H54 (cell line): Measurements from ENCODE around the gene ENDOD1.
"Not testable (repeated sequence)": the region's sequence is repeated elsewhere in the genome, so short reads cannot be mapped to it uniquely, and the experiment has no call there.

ENCODE experiments used
- DNase-seq: peaks from one replicate; pipeline ENCODE4 v3.0.0; 2011; ENCODE audit warnings: low spot score, mixed read lengths; ENCODE audit not compliant: insufficient read length
- FAIRE-seq: peaks from 3 replicates; lab custom pipeline; 2011; peaks lifted over from hg19 to GRCh38; lab: Jason Lieb, UNC
- POLR2A ChIP-seq: IDR thresholded peaks from 2 replicates; pipeline ENCODE4 v1.6.1; 2011; ENCODE audit warnings: low read depth, mild to moderate bottlenecking, low read length

Gene ENDOD1

GRCh38 chr11:95135155-95135554 lies 45.5 kb downstream of the ENDOD1 start:
- no peak for FAIRE-seq
- DNase-seq: no peak
- no peak for TF ChIP-seq POLR2A

GRCh38 chr11:95135880-95136279 lies 46.2 kb downstream of the ENDOD1 start:
- DNase-seq (no peak), FAIRE-seq (no peak)
- TF ChIP-seq POLR2A: no peak

GRCh38 chr11:95136747-95137146 lies 47.1 kb downstream of the ENDOD1 start:
- not testable (repeated sequence) for FAIRE-seq, DNase-seq

- DNase-seq: no peak
- FAIRE-seq: no peak
- no peak for TF ChIP-seq POLR2A
These were observed 47.7 kb downstream of the ENDOD1 start for GRCh38 chr11:95137299-95137698.

GRCh38 chr11:95138448-95138847 lies 48.8 kb downstream of the ENDOD1 start:
- FAIRE-seq: no peak
- DNase-seq: no peak
- no peak for TF ChIP-seq POLR2A

GRCh38 chr11:95140397-95141033 lies 50.9 kb downstream of the ENDOD1 start:
- no peak for TF ChIP-seq POLR2A
- FAIRE-seq (no peak), DNase-seq (no peak)

GRCh38 chr11:95142431-95142830 lies 52.8 kb downstream of the ENDOD1 start:
- DNase-seq (no peak), FAIRE-seq (no peak)

GRCh38 chr11:95143106-95143681 lies 53.5 kb downstream of the ENDOD1 start:
- no peak for DNase-seq
- TF ChIP-seq POLR2A: no peak
- FAIRE-seq: no peak

More at GRCh38 chr11:95142431-95142830, 52.8 kb downstream of the ENDOD1 start:
- TF ChIP-seq POLR2A: no peak

- no peak for DNase-seq
- no peak for TF ChIP-seq POLR2A
- no peak for FAIRE-seq
These were observed 54.9 kb downstream of the ENDOD1 start for GRCh38 chr11:95144313-95145235.

- DNase-seq (no peak), FAIRE-seq (no peak)
- TF ChIP-seq POLR2A: no peak
These were observed 55.9 kb downstream of the ENDOD1 start for GRCh38 chr11:95145430-95146060.

- TF ChIP-seq POLR2A: no peak
- peak; percentile 44 for DNase-seq
- FAIRE-seq: peak; percentile 92
These were observed 57.8 kb downstream of the ENDOD1 start for GRCh38 chr11:95147364-95147905.

GRCh38 chr11:95148406-95148805 lies 58.8 kb downstream of the ENDOD1 start:
- FAIRE-seq: no peak
- no peak for TF ChIP-seq POLR2A
- no peak for DNase-seq

- TF ChIP-seq POLR2A: no peak
- DNase-seq: no peak
- FAIRE-seq: no peak
These were observed 59.3 kb downstream of the ENDOD1 start for GRCh38 chr11:95148938-95149337.
